K562 (cell line): ENCODE measurements around the gene KCNMB2. TPM values are rescaled to one million over a fixed set of nuclear protein-coding genes. Genes with fewer than 3 reads are reported as not detected.

Experiments used
- ATAC-seq: fragments of 200-7000 bp; cut with Tn5 transposase; 3 replicates; pipeline ENCODE4 v1.9.1; 2020; ENCODE audit warnings: moderate library complexity
- BruUV-seq: library from RNA; stranded (reverse); fragments of 400-500 nt; replicated peaks from 2 replicates; lab custom pipeline; 2021; lab: Mats Ljungman, UMichigan
- CTCF ChIA-PET: fragments of 300-600 bp; formaldehyde crosslinking; extraction: SDS; loops from one replicate; lab custom pipeline; 2021; ENCODE audit warnings: low intra/inter-chr PET ratio; lab: Yijun Ruan, JAX
- POLR2A ChIA-PET: fragments of 300-600, 350-650 bp; sonication (Branson Sonifier 250); formaldehyde crosslinking; extraction: SDS; loops from one replicate; lab custom pipeline; 2021; ENCODE audit warnings: antibody characterized with exemption, inconsistent platforms; lab: Yijun Ruan, JAX
- DNase-seq, 4 experiments: peaks; one replicate each; pipeline versions ENCODE4 v3.0.0 to v3.0.0-alpha.2; 2011 to 2018; ENCODE audit warnings: low spot score in 3 of 4, mixed read lengths in 3 of 4; ENCODE audit errors: extremely low read depth in 1 of 4
- FAIRE-seq: peaks from 2 replicates; lab custom pipeline; 2011; peaks lifted over from hg19 to GRCh38; lab: Jason Lieb, UNC
- H2AFZ ChIP-seq: 2 replicates; pipeline ENCODE4 v1.6.0; 2011; ENCODE audit warnings: low read depth, low read length, control low read depth, inconsistent platforms
- H3K27ac ChIP-seq: fragments of 200-600 bp; 3 replicates; pipeline ENCODE4 v1.8.0; 2011; ENCODE audit warnings: low read depth, mild to moderate bottlenecking, control low read depth, inconsistent platforms, low read length, moderate library complexity, mixed read lengths; ENCODE audit errors: extremely low read depth
- H3K27me3 ChIP-seq, 2 experiments: fragments of 300-600 bp in 1 of 2; 2 replicates in 1 of 2; 3 replicates in 1 of 2; pipeline versions ENCODE4 v1.6.0 to v1.8.0; 2011; ENCODE audit warnings: inconsistent platforms in 2 of 2, low read length in 2 of 2, mild to moderate bottlenecking in 1 of 2, mixed read lengths in 1 of 2, moderate library complexity in 1 of 2; ENCODE audit not compliant: control insufficient read depth in 2 of 2, insufficient read depth in 2 of 2
- H3K36me3 ChIP-seq: fragments of 300-600 bp; 3 replicates; pipeline ENCODE4 v1.8.0; 2011; ENCODE audit warnings: mild to moderate bottlenecking, low read length, inconsistent platforms; ENCODE audit not compliant: control insufficient read depth, insufficient read depth
- H3K4me1 ChIP-seq, 2 experiments: fragments of 200-600 bp in 1 of 2; replicated peaks in 1 of 2; 2 replicates in 1 of 2; 3 replicates in 1 of 2; pipeline versions ENCODE4 v1.5.1 to v1.8.0; 2011; ENCODE audit warnings: inconsistent platforms in 2 of 2, low read length in 2 of 2, mild to moderate bottlenecking in 1 of 2, mixed read lengths in 1 of 2, moderate library complexity in 1 of 2; ENCODE audit not compliant: control insufficient read depth in 2 of 2, insufficient read depth in 2 of 2
- H3K4me2 ChIP-seq: 2 replicates; pipeline ENCODE4 v1.6.1; 2011; ENCODE audit warnings: low read length, control low read depth, inconsistent platforms, mixed read lengths; ENCODE audit not compliant: insufficient read depth
- H3K4me3 ChIP-seq: fragments of 200-600 bp; sonication (generic), shearing (Covaris generic); 2 replicates; pipeline ENCODE4 v1.5.1; 2016; ENCODE audit warnings: control low read depth, inconsistent platforms
- H3K79me2 ChIP-seq: fragments of 200-600 bp; 3 replicates; pipeline ENCODE4 v1.8.0; 2011; ENCODE audit warnings: low read length, inconsistent platforms; ENCODE audit not compliant: control insufficient read depth, insufficient read depth
- H3K9ac ChIP-seq, 2 experiments: 2 replicates each; pipeline versions ENCODE4 v1.6.0 to v1.6.1; 2011; ENCODE audit warnings: low read depth in 2 of 2, low read length in 2 of 2, control low read depth in 1 of 2, inconsistent platforms in 1 of 2, mild to moderate bottlenecking in 1 of 2, mixed read lengths in 1 of 2; ENCODE audit not compliant: insufficient read depth in 1 of 2
- H3K9me1 ChIP-seq: one replicate; pipeline ENCODE4 v1.6.0; 2011; ENCODE audit warnings: inconsistent platforms, mild to moderate bottlenecking, low read length, moderate library complexity; ENCODE audit not compliant: control insufficient read depth, insufficient read depth
- H3K9me3 ChIP-seq: replicated peaks from 2 replicates; pipeline ENCODE4 v1.5.1; 2011; ENCODE audit warnings: low read depth, low read length, inconsistent platforms; ENCODE audit not compliant: control insufficient read depth, insufficient read depth
- H4K20me1 ChIP-seq: replicated peaks from 2 replicates; pipeline ENCODE4 v1.6.1; 2011; ENCODE audit warnings: low read length, inconsistent platforms, mixed read lengths; ENCODE audit not compliant: control insufficient read depth, insufficient read depth
- CBFA2T2 ChIP-seq: fragments of 450-650 bp; conservative IDR thresholded peaks from 2 replicates; pipeline ENCODE4 v1.6.1; 2017; ENCODE audit warnings: mild to moderate bottlenecking
- CBFA2T3 ChIP-seq: fragments of 450-650 bp; IDR thresholded peaks from 2 replicates; pipeline ENCODE4 v1.6.1; 2017
- CHD4 ChIP-seq: fragments of 200-600 bp; sonication (generic); IDR thresholded peaks from 3 replicates; pipeline ENCODE4 v1.6.1; 2012; ENCODE audit warnings: low read depth, mild to moderate bottlenecking, mixed read lengths, low read length, inconsistent platforms; ENCODE audit not compliant: insufficient read depth, insufficient replicate concordance, poor library complexity, severe bottlenecking
- DMBX1 ChIP-seq: fragments of 250-450 bp; sonication (Bioruptor Pico); IDR thresholded peaks from 2 replicates; pipeline ENCODE4 v1.8.0; 2022; ENCODE audit warnings: inconsistent platforms, mild to moderate bottlenecking, moderate library complexity, borderline replicate concordance
- ELF4 ChIP-seq: fragments of 450-650 bp; formaldehyde crosslinking; IDR thresholded peaks from 2 replicates; pipeline ENCODE4 v1.4.0; 2022; ENCODE audit warnings: missing genetic modification characterization
- FOSL1 ChIP-seq: fragments of 200-800 bp; sonication (Bioruptor generic); conservative IDR thresholded peaks from 2 replicates; pipeline ENCODE4 v1.6.1; 2016; ENCODE audit warnings: missing genetic modification characterization, missing compliant biosample characterization
- FOXP1 ChIP-seq: sonication (generic); formaldehyde crosslinking; IDR thresholded peaks from 2 replicates; pipeline ENCODE4 v1.8.0; 2022; ENCODE audit warnings: mild to moderate bottlenecking, missing genetic modification reagents
- RAD21 ChIP-seq, 2 experiments: fragments of 250-450 bp in 1 of 2; fragments of 450-650 bp in 1 of 2; sonication (Bioruptor Pico) in 1 of 2; formaldehyde crosslinking in 1 of 2; IDR thresholded peaks in 1 of 2; conservative IDR thresholded peaks in 1 of 2; 2 replicates each; pipeline versions ENCODE4 v1.4.0 to v1.8.0; 2020 to 2022; ENCODE audit warnings: mild to moderate bottlenecking in 2 of 2, moderate library complexity in 1 of 2
- TAL1 ChIP-seq: fragments of 450-650 bp; IDR thresholded peaks from 2 replicates; pipeline ENCODE4 v1.6.1; 2016; ENCODE audit warnings: mild to moderate bottlenecking
- TCF3 ChIP-seq: sonication (generic); formaldehyde crosslinking; IDR thresholded peaks from 2 replicates; pipeline ENCODE4 v1.4.0; 2020; ENCODE audit warnings: mild to moderate bottlenecking, missing genetic modification reagents
- ZBTB7A ChIP-seq: IDR thresholded peaks from 2 replicates; pipeline ENCODE4 v1.6.1; 2011; ENCODE audit warnings: low read depth, mild to moderate bottlenecking, low read length, moderate library complexity, borderline replicate concordance; ENCODE audit not compliant: control insufficient read depth
- WGBS: fragments of 100-300 bp; shearing (Covaris generic); methylation state at CpG from one replicate; pipeline ENCODE4 v1.1.6; 2016; ENCODE audit warnings: low coverage, mixed read lengths; ENCODE audit not compliant: insufficient coverage; ENCODE audit errors: missing lambda C conversion rate; 5-methylcytosine and 5-hydroxymethylcytosine counted together
- in situ Hi-C: fragments of 300-500 bp; cut with MboI; formaldehyde crosslinking; loops from 4 replicates; pipeline ENCODE4 v1.15.0; 2018; ENCODE audit warnings: inconsistent platforms, mixed read lengths
- intact Hi-C: fragments of 100-400 bp; cut with micrococcal nuclease; formaldehyde crosslinking; loops from 2 replicates; pipeline ENCODE4 v1.14.2; 2022
- polyA plus RNA-seq, 8 experiments: library from polyadenylated mRNA; depleted of rRNA in 4 of 8; stranded (reverse) in 5 of 8; unstranded in 3 of 8; fragments of >200 nt; fragmentation: Nextera tagmentation in 2 of 8; fragmentation: Illumina TruSeq in 1 of 8; extraction: Ambion mirVana in 2 of 8; extraction: Trizol in 1 of 8; gene quantifications; 2 replicates each; pipeline versions ENCODE4 v1.2.1 to v1.2.3, GENCODE V29; 2011 to 2014; ENCODE audit warnings: inconsistent platforms in 1 of 8, missing spikeins in 1 of 8
- total RNA-seq, 7 experiments: library from RNA; depleted of rRNA in 6 of 7; stranded (reverse); fragments of >200 nt in 6 of 7; fragmentation: Illumina TruSeq in 2 of 7; extraction: Trizol in 2 of 7; gene quantifications; 2 replicates each; pipeline versions ENCODE4 v1.2.1 to v1.2.3, GENCODE V29; 2011 to 2021; ENCODE audit warnings: low replicate concordance in 1 of 7
- TF ChIP-seq, protein P1 (sequence below): fragments of 250-450 bp; sonication (Bioruptor Pico); IDR thresholded peaks from 2 replicates; pipeline ENCODE4 v1.5.0; 2021
- TF ChIP-seq, protein P2 (sequence below): fragments of 250-450 bp; sonication (Bioruptor Pico); IDR thresholded peaks from 2 replicates; pipeline ENCODE4 v1.4.0; 2020; ENCODE audit warnings: mild to moderate bottlenecking

The KCNMB2 gene
- total and polyA plus RNA-seq, 9 of the 15 experiments (the other 6 are each of a cell fraction or from before 2014, with no cell fraction given): 0.04 to 0.15 TPM; not detected in 7

DNA sequence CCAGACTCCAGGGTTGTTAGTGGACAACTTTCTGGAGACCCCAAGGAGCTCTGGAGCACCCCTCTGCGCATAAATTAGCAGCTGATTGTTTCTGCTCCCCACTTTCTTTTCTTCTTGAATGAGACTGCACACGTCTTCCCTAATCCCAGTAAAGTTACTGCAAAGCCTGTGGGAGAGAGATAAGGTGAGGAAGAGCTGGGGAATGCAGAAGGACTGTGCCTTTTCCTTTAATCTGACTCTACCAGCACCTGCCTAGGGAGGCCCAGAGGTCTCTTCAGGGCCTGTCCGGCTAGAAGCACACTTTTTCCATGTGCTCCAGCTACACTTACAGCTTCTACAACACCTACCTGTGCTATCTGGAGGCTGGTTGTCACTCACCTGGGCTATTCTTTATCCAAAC lies 143.8 kb downstream of the KCNMB2 start:
- H3K4me2 ChIP-seq: no peak overlapping the region
- no peaks in the 10 kb centered on the region for H3K9me3 ChIP-seq
- no peak overlapping the region for H3K27ac ChIP-seq
- WGBS: 4% methylated on average over 3 of the region's 3 CpGs
- H3K9me1 ChIP-seq: no peaks in the 10 kb centered on the region
- no peak for ATAC-seq
- intact Hi-C loops (no loop called here), in situ Hi-C loops (no loop called here)
- H4K20me1 ChIP-seq: no peaks in the 10 kb centered on the region
- peak; percentile 13 to 29 (median 18) for DNase-seq
- no peak overlapping the region for H2AFZ ChIP-seq
- no peaks in the 10 kb centered on the region for H3K79me2 ChIP-seq
- H3K9ac ChIP-seq: no peak overlapping the region
- no peak for FAIRE-seq
- TF ChIP-seq, protein P1, sequence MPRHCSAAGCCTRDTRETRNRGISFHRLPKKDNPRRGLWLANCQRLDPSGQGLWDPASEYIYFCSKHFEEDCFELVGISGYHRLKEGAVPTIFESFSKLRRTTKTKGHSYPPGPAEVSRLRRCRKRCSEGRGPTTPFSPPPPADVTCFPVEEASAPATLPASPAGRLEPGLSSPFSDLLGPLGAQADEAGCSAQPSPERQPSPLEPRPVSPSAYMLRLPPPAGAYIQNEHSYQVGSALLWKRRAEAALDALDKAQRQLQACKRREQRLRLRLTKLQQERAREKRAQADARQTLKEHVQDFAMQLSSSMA (CRISPR knock-in tag): no peak
- TF ChIP-seq ELF4 (CRISPR knock-in tag) (0 out of 2 replicates have a peak, but pooled peaks have one; percentile 26), ZBTB7A (no peak), RAD21 (CRISPR knock-in tag; conservative IDR thresholded peaks at IDR 0.05 in 1 of 2, IDR thresholded peaks at IDR 0.05 in 1 of 2) (peak in 1 of 2 experiments; percentile 10; a peak in 1 of 4 replicates), FOSL1 (tag) (0 out of 2 replicates have a peak, but pooled peaks have one; percentile 18), FOXP1 (no peak), CBFA2T3 (peak; percentile 66; the same call in 1 of the 2 replicates), DMBX1 (CRISPR knock-in tag) (peak; percentile 55; the same call in 1 of the 2 replicates), CBFA2T2 (peak; percentile 47; the same call in 1 of the 2 replicates), CHD4 (no peak), TAL1 (peak; percentile 64), TCF3 (peak; percentile 46)
- TF ChIP-seq, protein P2, sequence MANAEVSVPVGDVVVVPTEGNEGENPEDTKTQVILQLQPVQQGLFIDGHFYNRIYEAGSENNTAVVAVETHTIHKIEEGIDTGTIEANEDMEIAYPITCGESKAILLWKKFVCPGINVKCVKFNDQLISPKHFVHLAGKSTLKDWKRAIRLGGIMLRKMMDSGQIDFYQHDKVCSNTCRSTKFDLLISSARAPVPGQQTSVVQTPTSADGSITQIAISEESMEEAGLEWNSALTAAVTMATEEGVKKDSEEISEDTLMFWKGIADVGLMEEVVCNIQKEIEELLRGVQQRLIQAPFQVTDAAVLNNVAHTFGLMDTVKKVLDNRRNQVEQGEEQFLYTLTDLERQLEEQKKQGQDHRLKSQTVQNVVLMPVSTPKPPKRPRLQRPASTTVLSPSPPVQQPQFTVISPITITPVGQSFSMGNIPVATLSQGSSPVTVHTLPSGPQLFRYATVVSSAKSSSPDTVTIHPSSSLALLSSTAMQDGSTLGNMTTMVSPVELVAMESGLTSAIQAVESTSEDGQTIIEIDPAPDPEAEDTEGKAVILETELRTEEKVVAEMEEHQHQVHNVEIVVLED (CRISPR knock-in tag): no peak
- ChIA-PET POLR2A (interaction anchor here (0.7 to 1.2 kb wide), 2 partner anchors 18 to 20 kb away, joined by 3 read pairs; no protein-coding TSS in a partner anchor), CTCF (no interaction called here)
- no peaks in the 10 kb centered on the region; a peak in 1 of 5 replicates for H3K4me1 ChIP-seq
- BruUV-seq: no TSS peak
- no peak overlapping the region for H3K4me3 ChIP-seq
- H3K27me3 ChIP-seq: no peaks in the 10 kb centered on the region
- H3K36me3 ChIP-seq: no peaks in the 10 kb centered on the region
